Tibial artery (tissue), 4 donors: ENCODE measurements around the gene ARHGAP9.
"Not testable (repeated sequence)": the region's sequence is repeated elsewhere in the genome, so short reads cannot be mapped to it uniquely, and the experiment has no call there.

Experiments
- DNase-seq, 2 donors: peaks; one replicate each; pipeline ENCODE4 v3.0.0-alpha.2; 2019
- H3K27ac ChIP-seq, 2 donors: fragments of 200-600 bp; sonication (generic) in 1 of 2; 1 replicate in 1 of 2; 2 replicates in 1 of 2; pipeline ENCODE4 v1.5.1; 2018 to 2019; ENCODE audit warnings: mild to moderate bottlenecking in 1 of 2
- H3K27me3 ChIP-seq, 2 donors: fragments of 200-600 bp; sonication (generic) in 1 of 2; one replicate each; pipeline versions ENCODE4 v1.5.1 to v1.6.0; 2016 to 2019
- H3K36me3 ChIP-seq, 3 donors: fragments of 200-600 bp; sonication (generic) in 2 of 3; one replicate each; pipeline ENCODE4 v1.5.1; 2016 to 2019; ENCODE audit warnings: mild to moderate bottlenecking in 2 of 3
- H3K4me1 ChIP-seq, 4 donors: fragments of 200-600 bp; sonication (generic) in 2 of 4; 1 replicate in 3 of 4; 2 replicates in 1 of 4; pipeline ENCODE4 v1.5.1; 2016 to 2019
- H3K4me3 ChIP-seq, 2 donors: fragments of 200-600 bp; sonication (generic) in 1 of 2; 1 replicate in 1 of 2; 2 replicates in 1 of 2; pipeline ENCODE4 v1.5.1; 2018 to 2019; ENCODE audit warnings: mild to moderate bottlenecking in 2 of 2
- H3K9me3 ChIP-seq, 3 donors: fragments of 200-600 bp; sonication (generic) in 1 of 3; one replicate each; pipeline ENCODE4 v1.5.1; 2016 to 2019
- intact Hi-C: fragments of 100-400 bp; cut with DNase I; formaldehyde crosslinking; loops from one replicate; pipeline ENCODE4 v1.15.0; 2023; ENCODE audit warnings: low total_unique reads
- TF ChIP-seq, protein P1 (sequence below), 2 experiments: fragments of 200-600 bp in 1 of 2; fragments of 450-650 bp in 1 of 2; IDR thresholded peaks; one replicate each; pipeline ENCODE4 v1.5.1; 2017 to 2019; ENCODE audit warnings: antibody characterized with exemption in 2 of 2, mild to moderate bottlenecking in 1 of 2, moderate library complexity in 1 of 2

ARHGAP9 gene

DNA sequence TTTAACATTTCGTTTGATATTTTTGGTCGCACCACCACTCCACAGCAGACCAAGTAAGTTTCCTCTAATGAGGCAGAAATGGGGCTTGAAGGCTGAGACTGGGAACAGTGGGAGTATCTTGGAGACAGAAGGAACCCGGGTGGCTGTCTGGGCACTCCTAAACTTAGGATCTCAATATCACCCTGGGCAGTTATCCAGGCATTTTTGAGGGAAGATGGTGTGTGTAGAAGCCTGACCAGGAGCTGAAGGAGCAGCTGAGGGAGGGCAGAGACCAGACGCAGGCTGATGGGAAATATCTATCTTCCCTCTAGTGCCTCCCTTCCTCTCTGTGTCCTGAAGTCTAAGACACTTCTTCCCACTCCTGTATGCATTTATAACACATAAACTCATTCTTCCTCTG is 18.9 kb upstream of the ARHGAP9 start:
- H3K36me3 ChIP-seq = peaks cover 58 to 82% (median 79%) of the 10 kb centered on the region in 3 donors

DNA sequence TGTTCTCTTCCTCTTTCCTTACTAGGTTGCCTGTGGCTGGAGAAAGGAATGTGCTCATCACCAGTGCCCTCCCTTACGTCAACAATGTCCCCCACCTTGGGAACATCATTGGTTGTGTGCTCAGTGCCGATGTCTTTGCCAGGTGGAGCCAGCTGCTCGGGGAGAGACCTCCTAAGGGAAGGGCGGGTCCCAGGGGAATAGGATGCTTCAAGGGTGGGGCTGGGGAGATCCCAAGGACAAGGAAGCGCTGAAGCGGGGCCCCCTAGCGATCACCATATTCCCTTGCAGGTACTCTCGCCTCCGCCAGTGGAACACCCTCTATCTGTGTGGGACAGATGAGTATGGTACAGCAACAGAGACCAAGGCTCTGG is 18.5 kb upstream of the ARHGAP9 start:
- no peaks in the 10 kb centered on the region for H3K4me1 ChIP-seq
- H3K4me3 ChIP-seq = no peak overlapping the region
- no peak for DNase-seq
- no peaks in the 10 kb centered on the region for H3K9me3 ChIP-seq
- TF ChIP-seq, protein P1, sequence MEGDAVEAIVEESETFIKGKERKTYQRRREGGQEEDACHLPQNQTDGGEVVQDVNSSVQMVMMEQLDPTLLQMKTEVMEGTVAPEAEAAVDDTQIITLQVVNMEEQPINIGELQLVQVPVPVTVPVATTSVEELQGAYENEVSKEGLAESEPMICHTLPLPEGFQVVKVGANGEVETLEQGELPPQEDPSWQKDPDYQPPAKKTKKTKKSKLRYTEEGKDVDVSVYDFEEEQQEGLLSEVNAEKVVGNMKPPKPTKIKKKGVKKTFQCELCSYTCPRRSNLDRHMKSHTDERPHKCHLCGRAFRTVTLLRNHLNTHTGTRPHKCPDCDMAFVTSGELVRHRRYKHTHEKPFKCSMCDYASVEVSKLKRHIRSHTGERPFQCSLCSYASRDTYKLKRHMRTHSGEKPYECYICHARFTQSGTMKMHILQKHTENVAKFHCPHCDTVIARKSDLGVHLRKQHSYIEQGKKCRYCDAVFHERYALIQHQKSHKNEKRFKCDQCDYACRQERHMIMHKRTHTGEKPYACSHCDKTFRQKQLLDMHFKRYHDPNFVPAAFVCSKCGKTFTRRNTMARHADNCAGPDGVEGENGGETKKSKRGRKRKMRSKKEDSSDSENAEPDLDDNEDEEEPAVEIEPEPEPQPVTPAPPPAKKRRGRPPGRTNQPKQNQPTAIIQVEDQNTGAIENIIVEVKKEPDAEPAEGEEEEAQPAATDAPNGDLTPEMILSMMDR (IDR thresholded peaks at IDR 0.05) = no peak
- intact Hi-C loops = no loop called here
- H3K36me3 ChIP-seq = peaks cover 53 to 78% (median 74%) of the 10 kb centered on the region in 3 donors
- H3K27me3 ChIP-seq = no peaks in the 10 kb centered on the region
- no peak overlapping the region for H3K27ac ChIP-seq

More for the DNA sequence above, 18.9 kb upstream of the ARHGAP9 start:
- TF ChIP-seq, protein P1 (IDR thresholded peaks at IDR 0.05) = no peak
- Histone ChIP-seq H3K9me3 (no peaks in the 10 kb centered on the region), H3K4me3 (no peak overlapping the region), H3K4me1 (no peaks in the 10 kb centered on the region), H3K27ac (no peak overlapping the region), H3K27me3 (no peaks in the 10 kb centered on the region)
- intact Hi-C loops = no loop called here
- DNase-seq = no peak

DNA sequence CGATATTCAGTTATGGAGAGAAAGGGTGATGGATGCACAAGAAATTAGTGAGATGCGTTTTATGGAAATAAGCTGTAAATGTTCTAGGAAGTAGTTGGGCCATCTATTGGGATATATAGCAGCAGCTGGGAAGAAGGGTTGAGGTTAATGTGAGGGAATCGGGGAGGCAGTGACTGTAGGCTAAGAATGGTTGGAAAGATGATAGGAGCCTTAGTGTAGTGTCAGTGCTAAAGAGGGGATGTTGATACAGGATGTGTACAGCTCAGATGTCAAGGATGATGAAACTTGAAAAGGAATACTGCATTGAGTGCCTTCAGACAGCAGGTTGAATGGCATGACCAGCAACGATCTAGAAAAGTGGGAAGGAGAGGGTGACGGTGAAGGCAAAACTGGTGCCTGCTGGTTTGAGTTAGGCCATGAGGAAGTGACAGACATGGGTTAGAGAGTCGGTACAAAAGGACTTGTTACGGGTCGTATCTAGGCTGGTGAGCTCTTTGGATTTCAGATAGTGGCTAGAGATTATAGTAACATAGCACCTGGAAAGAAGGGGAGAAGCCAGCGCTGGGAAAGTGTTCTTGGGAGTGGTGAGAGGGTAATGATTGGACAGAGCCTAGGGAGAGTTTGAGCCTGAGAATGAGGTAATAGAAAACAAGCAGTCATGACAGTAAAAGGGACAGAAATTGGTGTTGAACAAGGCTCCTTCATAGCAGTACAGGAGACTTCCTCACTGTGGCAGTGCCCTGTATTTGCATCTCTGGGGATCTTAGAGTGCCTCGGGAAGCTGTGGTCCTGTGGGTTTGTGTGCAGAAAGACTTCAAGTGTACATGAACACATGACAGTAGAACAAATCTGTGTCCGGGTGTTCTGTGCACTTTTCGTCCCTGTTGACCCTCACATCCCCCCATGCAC is 17.8 kb upstream of the ARHGAP9 start:
- TF ChIP-seq, protein P1 (IDR thresholded peaks at IDR 0.05) = no peak
- no peak overlapping the region for H3K27ac ChIP-seq
- H3K36me3 ChIP-seq = peaks cover 53 to 76% (median 74%) of the 10 kb centered on the region in 3 donors
- no peaks in the 10 kb centered on the region for H3K27me3 ChIP-seq
- H3K4me1 ChIP-seq = no peaks in the 10 kb centered on the region
- intact Hi-C loops = no loop called here
- H3K9me3 ChIP-seq = no peaks in the 10 kb centered on the region
- DNase-seq = no peak
- H3K4me3 ChIP-seq = no peak overlapping the region

GRCh38 chr12:57496822-57497221 is 17.2 kb upstream of the ARHGAP9 start:
- H3K27ac ChIP-seq = no peak overlapping the region
- TF ChIP-seq, protein P1 (IDR thresholded peaks at IDR 0.05) = no peak
- DNase-seq = no peak
- no peaks in the 10 kb centered on the region for H3K9me3 ChIP-seq
- H3K36me3 ChIP-seq = peaks cover 51 to 76% (median 73%) of the 10 kb centered on the region in 3 donors
- no peak overlapping the region for H3K4me3 ChIP-seq
- H3K27me3 ChIP-seq = no peaks in the 10 kb centered on the region
- H3K4me1 ChIP-seq = no peaks in the 10 kb centered on the region
- intact Hi-C loops = no loop called here

GRCh38 chr12:57495051-57495701 is 15.5 kb upstream of the ARHGAP9 start:
- H3K27ac ChIP-seq, H3K27me3 ChIP-seq, DNase-seq, H3K4me3 ChIP-seq, H3K4me1 ChIP-seq, intact Hi-C loops, H3K9me3 ChIP-seq: not testable (repeated sequence)
- peaks cover 50 to 76% (median 72%) of the 10 kb centered on the region in 3 donors for H3K36me3 ChIP-seq
